WTC11 (cell line): ENCODE data around the gene FBXL14. TPM values are rescaled to one million over a fixed set of nuclear protein-coding genes. Genes with fewer than 3 reads are reported as not detected.
"Not testable (repeated sequence)": the region's sequence is repeated elsewhere in the genome, so short reads cannot be mapped to it uniquely, and the experiment has no call there.

Experiments used
- ATAC-seq: fragments of 200-7000 bp; cut with Tn5 transposase; 2 replicates; pipeline ENCODE4 v1.10.0; 2021; ENCODE audit warnings: mild to moderate bottlenecking, moderate library complexity
- CTCF ChIA-PET: fragments of 300-600 bp; sonication (Branson Sonifier 250); formaldehyde crosslinking; loops from one replicate; lab custom pipeline; 2021; ENCODE audit warnings: antibody characterized with exemption; lab: Charles Lee
- POLR2A ChIA-PET: fragments of 350-600 bp; sonication (Branson Sonifier 250); formaldehyde crosslinking; loops from one replicate; lab custom pipeline; 2021; ENCODE audit warnings: antibody characterized with exemption; lab: Charles Lee
- DNase-seq: peaks from one replicate; pipeline ENCODE4 v3.0.0; 2021; ENCODE audit warnings: low spot score
- H3K27ac Mint-ChIP-seq: 2 replicates; pipeline ENCODE4 v1.8.0; 2021; ENCODE audit warnings: mixed read lengths
- H3K27me3 Mint-ChIP-seq: 2 replicates; pipeline ENCODE4 v1.8.0; 2021; ENCODE audit warnings: low read depth, mild to moderate bottlenecking, moderate library complexity, mixed read lengths
- H3K36me3 Mint-ChIP-seq: 2 replicates; pipeline ENCODE4 v1.8.0; 2021; ENCODE audit warnings: mixed read lengths
- H3K4me1 Mint-ChIP-seq: 2 replicates; pipeline ENCODE4 v1.8.0; 2022; ENCODE audit warnings: mixed read lengths
- H3K4me3 Mint-ChIP-seq: 2 replicates; pipeline ENCODE4 v1.8.0; 2021; ENCODE audit warnings: mild to moderate bottlenecking, moderate library complexity, mixed read lengths
- H3K9me3 Mint-ChIP-seq: 2 replicates; pipeline ENCODE4 v1.8.0; 2021; ENCODE audit warnings: mixed read lengths
- ATF3 ChIP-seq: sonication (generic); formaldehyde crosslinking; conservative IDR thresholded peaks from 2 replicates; pipeline ENCODE4 v1.8.1; 2022; ENCODE audit warnings: mild to moderate bottlenecking, missing genetic modification reagents
- ATF6 ChIP-seq: sonication (generic); formaldehyde crosslinking; IDR thresholded peaks from 2 replicates; pipeline ENCODE4 v1.8.1; 2023; ENCODE audit warnings: mild to moderate bottlenecking, missing genetic modification reagents
- E2F5 ChIP-seq: sonication (generic); formaldehyde crosslinking; IDR thresholded peaks from 2 replicates; pipeline ENCODE4 v1.8.1; 2022; ENCODE audit warnings: mild to moderate bottlenecking, moderate library complexity, missing genetic modification reagents
- ESRRA ChIP-seq: sonication (generic); formaldehyde crosslinking; IDR thresholded peaks from 2 replicates; pipeline ENCODE4 v1.8.1; 2022; ENCODE audit warnings: mild to moderate bottlenecking, missing genetic modification reagents, borderline replicate concordance
- ETV6 ChIP-seq: sonication (generic); formaldehyde crosslinking; IDR thresholded peaks from 2 replicates; pipeline ENCODE4 v1.8.1; 2022; ENCODE audit warnings: mild to moderate bottlenecking, missing genetic modification reagents
- FOXP4 ChIP-seq: sonication (generic); formaldehyde crosslinking; IDR thresholded peaks from 2 replicates; pipeline ENCODE4 v1.8.0; 2022; ENCODE audit warnings: mild to moderate bottlenecking, missing genetic modification reagents
- HMGXB4 ChIP-seq: sonication (generic); formaldehyde crosslinking; IDR thresholded peaks from 2 replicates; pipeline ENCODE4 v1.8.1; 2023; ENCODE audit warnings: mild to moderate bottlenecking, moderate library complexity, missing genetic modification reagents
- JUN ChIP-seq: sonication (generic); formaldehyde crosslinking; IDR thresholded peaks from 2 replicates; pipeline ENCODE4 v1.8.0; 2023; ENCODE audit warnings: mild to moderate bottlenecking, missing genetic modification reagents
- NR1H2 ChIP-seq: sonication (generic); formaldehyde crosslinking; IDR thresholded peaks from 2 replicates; pipeline ENCODE4 v1.9.0; 2021; ENCODE audit warnings: mild to moderate bottlenecking, moderate library complexity, missing genetic modification reagents
- USF1 ChIP-seq: sonication (generic); formaldehyde crosslinking; IDR thresholded peaks from 2 replicates; pipeline ENCODE4 v1.8.0; 2022; ENCODE audit warnings: mild to moderate bottlenecking, missing genetic modification reagents
- ZMAT4 ChIP-seq: fragments of 250-450 bp; sonication (Bioruptor Pico); IDR thresholded peaks from 2 replicates; pipeline ENCODE4 v1.9.0; 2021; ENCODE audit warnings: mild to moderate bottlenecking
- ZNF138 ChIP-seq: sonication (generic); formaldehyde crosslinking; conservative IDR thresholded peaks from 2 replicates; pipeline ENCODE4 v1.8.1; 2022; ENCODE audit warnings: mild to moderate bottlenecking, moderate library complexity, missing genetic modification reagents
- ZNF396 ChIP-seq: fragments of 250-450 bp; sonication (Bioruptor Pico); IDR thresholded peaks from 2 replicates; pipeline ENCODE4 v1.8.0; 2021; ENCODE audit warnings: mild to moderate bottlenecking, moderate library complexity, borderline replicate concordance
- ZNF416 ChIP-seq: fragments of 250-450 bp; sonication (Bioruptor Pico); IDR thresholded peaks from 2 replicates; pipeline ENCODE4 v1.9.0; 2021; ENCODE audit warnings: mild to moderate bottlenecking, inconsistent platforms
- ZNF671 ChIP-seq: fragments of 250-450 bp; sonication (Bioruptor Pico); IDR thresholded peaks from 2 replicates; pipeline ENCODE4 v1.8.0; 2021; ENCODE audit warnings: mild to moderate bottlenecking
- ZSCAN18 ChIP-seq: fragments of 250-450 bp; sonication (Bioruptor Pico); IDR thresholded peaks from 2 replicates; pipeline ENCODE4 v2.1.2; 2022; ENCODE audit warnings: mild to moderate bottlenecking, moderate library complexity
- total RNA-seq: library from RNA; stranded (reverse); gene quantifications from 3 replicates; pipeline ENCODE4 v1.2.3, GENCODE V29; 2021
- TF ChIP-seq, protein P1 (sequence below): fragments of 250-450 bp; sonication (Bioruptor Pico); conservative IDR thresholded peaks from 2 replicates; pipeline ENCODE4 v1.9.0; 2021; ENCODE audit warnings: mild to moderate bottlenecking

The FBXL14 gene
- total RNA-seq, 1 experiment from 2014 or later = 12.0 TPM

DNA sequence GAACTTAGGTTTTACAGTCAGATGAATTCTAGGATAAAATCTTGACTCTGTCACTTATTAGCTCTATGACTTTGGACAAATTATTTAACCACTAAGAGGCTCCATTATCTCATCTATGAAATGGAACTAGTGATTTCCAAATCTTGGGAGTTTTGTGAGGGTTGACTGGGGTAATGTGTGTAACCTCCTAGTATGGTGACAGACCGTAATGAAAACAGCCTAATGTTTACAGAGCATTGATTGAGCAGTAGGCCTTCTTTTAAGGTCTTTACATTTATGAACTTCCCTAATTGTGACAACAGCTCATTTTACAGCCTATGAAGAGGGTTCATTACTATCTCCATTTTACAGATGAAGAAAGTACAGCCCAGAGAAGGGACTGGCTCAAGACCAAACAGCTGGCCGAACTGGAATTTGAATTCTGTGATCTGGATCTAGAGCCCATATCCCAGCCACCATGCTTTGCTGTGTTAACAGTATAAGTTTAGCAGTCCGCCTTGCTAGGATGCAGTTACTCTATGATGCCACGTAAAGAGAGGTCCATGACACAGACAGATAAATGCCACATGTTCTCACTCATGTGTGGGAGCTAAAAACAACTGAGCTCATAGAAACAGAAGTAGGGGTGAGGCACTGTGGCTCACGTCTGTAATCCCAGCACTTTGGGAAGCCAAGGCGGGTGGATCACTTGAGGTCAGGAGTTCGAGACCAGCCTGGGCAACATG is 9.1 kb upstream of the FBXL14 start:
- no peaks in the 10 kb centered on the region for H3K36me3 Mint-ChIP-seq
- CTCF ChIA-PET = interaction anchor here (0.6 to 1.2 kb wide), 2 partner anchors 13 to 27 kb away, joined by 3 to 6 read pairs; no protein-coding TSS in a partner anchor
- H3K27me3 Mint-ChIP-seq = peaks cover 38% of the 10 kb centered on the region
- H3K9me3 Mint-ChIP-seq = no peaks in the 10 kb centered on the region
- no peak for TF ChIP-seq ZMAT4 (CRISPR knock-in tag)
- no peak for TF ChIP-seq E2F5
- no peak for TF ChIP-seq FOXP4 (CRISPR knock-in tag)
- no peak for TF ChIP-seq NR1H2
- TF ChIP-seq JUN = no peak
- no peak for TF ChIP-seq ETV6 (CRISPR knock-in tag)
- TF ChIP-seq ZNF416 (CRISPR knock-in tag) = no peak
- TF ChIP-seq, protein P1, sequence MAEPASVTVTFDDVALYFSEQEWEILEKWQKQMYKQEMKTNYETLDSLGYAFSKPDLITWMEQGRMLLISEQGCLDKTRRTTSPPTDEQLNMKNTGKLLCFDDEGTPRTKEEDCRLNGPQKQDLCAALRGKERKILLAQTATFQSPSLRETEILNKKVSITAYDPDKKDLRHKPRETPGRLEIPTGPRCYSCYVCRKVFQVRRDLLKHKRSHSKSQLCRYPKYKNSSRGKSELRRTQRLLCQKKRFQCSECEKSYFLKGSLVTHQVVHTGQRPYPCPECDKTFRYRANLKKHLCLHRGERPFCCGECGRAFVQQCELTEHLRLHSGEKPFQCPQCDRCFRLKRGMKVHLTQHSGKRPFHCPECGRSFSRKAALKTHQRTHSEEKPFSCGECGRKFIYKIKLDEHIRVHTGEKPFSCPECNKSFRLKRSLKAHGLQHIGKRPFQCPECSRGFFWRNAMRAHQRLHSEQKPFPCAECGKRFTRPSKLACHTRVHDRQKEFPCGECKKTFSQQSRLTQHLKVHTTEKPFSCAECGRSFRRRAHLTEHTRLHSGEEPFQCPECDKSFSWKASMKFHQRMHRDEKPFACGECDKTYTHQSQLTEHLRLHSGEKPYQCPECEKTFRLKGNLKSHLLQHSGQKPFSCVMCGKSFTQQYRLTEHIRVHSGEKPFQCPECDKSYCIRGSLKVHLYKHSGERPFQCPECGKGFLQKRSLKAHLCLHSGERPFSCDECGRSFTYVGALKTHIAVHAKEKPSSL (CRISPR knock-in tag) = no peak
- TF ChIP-seq ZNF671 = no peak
- TF ChIP-seq ATF3 (CRISPR knock-in tag) = no peak
- no peak for TF ChIP-seq ZSCAN18
- TF ChIP-seq ZNF396 (CRISPR knock-in tag) = no peak
- no peak for TF ChIP-seq ZNF138 (CRISPR knock-in tag)
- H3K27ac Mint-ChIP-seq = no peak overlapping the region
- peaks cover 14% of the 10 kb centered on the region for H3K4me1 Mint-ChIP-seq
- no peak overlapping the region for H3K4me3 Mint-ChIP-seq
- no peak for DNase-seq
- POLR2A ChIA-PET = no interaction called here
- ATAC-seq = no peak

- H3K4me3 Mint-ChIP-seq, POLR2A ChIA-PET, H3K36me3 Mint-ChIP-seq, DNase-seq, ATAC-seq, H3K9me3 Mint-ChIP-seq, H3K27ac Mint-ChIP-seq: not testable (repeated sequence)
- Mint-ChIP-seq H3K4me1 (peaks cover 14% of the 10 kb centered on the region), H3K27me3 (peaks cover 34% of the 10 kb centered on the region)
- CTCF ChIA-PET = interaction anchor here (0.6 to 1.2 kb wide), 2 partner anchors 12 to 28 kb away, joined by 3 to 6 read pairs; no protein-coding TSS in a partner anchor
Observed at GRCh38 chr12:1602706-1603105, 8.3 kb upstream of the FBXL14 start.

DNA sequence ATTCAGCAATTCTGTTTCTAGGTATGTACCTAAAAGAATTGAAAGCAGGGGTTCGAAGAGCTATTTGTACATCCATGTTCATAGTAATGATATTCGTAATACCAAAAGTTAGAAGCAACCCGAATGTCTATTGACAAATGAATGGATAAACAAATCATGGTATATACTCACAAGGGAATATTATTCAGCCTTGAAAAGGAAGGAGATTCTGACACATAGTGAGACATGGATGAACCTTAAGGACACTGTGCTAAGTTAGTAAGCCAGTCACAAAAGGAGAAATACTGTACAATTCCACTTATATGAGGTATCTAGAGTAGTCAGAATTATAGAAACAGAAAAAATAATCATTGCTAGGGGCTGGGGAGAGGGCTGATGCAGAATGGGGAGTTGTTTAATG is 4.4 kb upstream of the FBXL14 start:
- Mint-ChIP-seq H3K27ac (no peak overlapping the region), H3K4me1 (peaks cover 12% of the 10 kb centered on the region), H3K9me3 (no peaks in the 10 kb centered on the region), H3K4me3 (no peak overlapping the region), H3K27me3 (peaks cover 23% of the 10 kb centered on the region), H3K36me3 (no peaks in the 10 kb centered on the region)
- DNase-seq (no peak), ATAC-seq (no peak)
- POLR2A ChIA-PET = interaction anchor here (0.8 kb wide), 1 partner anchor 23 kb away, joined by 3 read pairs; no protein-coding TSS in a partner anchor
- TF ChIP-seq HMGXB4 (CRISPR knock-in tag) (no peak), ZNF416 (CRISPR knock-in tag) (no peak), USF1 (CRISPR knock-in tag) (no peak), ATF6 (CRISPR knock-in tag) (no peak), ESRRA (CRISPR knock-in tag) (no peak), E2F5 (no peak)
- CTCF ChIA-PET = interaction anchor here (1.4 to 1.5 kb wide), 2 partner anchors 15 to 481 kb away, joined by 3 to 4 read pairs; no protein-coding TSS in a partner anchor
